Lung (tissue), 12 donors: Measurements from ENCODE around the gene TBC1D5. TPM values are rescaled to one million over a fixed set of nuclear protein-coding genes. Genes with fewer than 3 reads are reported as not detected.

Experiments used
- ATAC-seq: fragments of 200-7000 bp; cut with Tn5 transposase; one replicate; pipeline ENCODE4 v1.9.1; 2020; ENCODE audit warnings: moderate number of reproducible peaks; ENCODE audit not compliant: insufficient read depth, low FRiP score
- DNase-seq, 3 donors: peaks; one replicate each; pipeline ENCODE4 v3.0.0-alpha.2; 2013 to 2017
- H3K27ac ChIP-seq, 2 donors: one replicate each; pipeline ENCODE4 v1.5.1; 2013; ENCODE audit warnings: mild to moderate bottlenecking in 2 of 2, moderate library complexity in 2 of 2, control low read depth in 1 of 2, inconsistent platforms in 1 of 2, low read depth in 1 of 2, low read length in 1 of 2
- H3K27me3 ChIP-seq, 3 donors: one replicate each; pipeline ENCODE4 v1.5.1; 2013; ENCODE audit warnings: low read length in 2 of 3; ENCODE audit not compliant: control insufficient read depth in 3 of 3, insufficient read depth in 3 of 3
- H3K36me3 ChIP-seq, 4 donors: one replicate each; pipeline ENCODE4 v1.5.1; 2013; ENCODE audit warnings: low read length in 4 of 4, mild to moderate bottlenecking in 1 of 4, moderate library complexity in 1 of 4; ENCODE audit not compliant: control insufficient read depth in 4 of 4, insufficient read depth in 4 of 4
- H3K4me1 ChIP-seq, 5 donors: one replicate each; pipeline ENCODE4 v1.5.1; 2013; ENCODE audit warnings: low read length in 5 of 5, mild to moderate bottlenecking in 2 of 5, moderate library complexity in 1 of 5; ENCODE audit not compliant: control insufficient read depth in 5 of 5, insufficient read depth in 5 of 5
- H3K4me3 ChIP-seq: one replicate; pipeline ENCODE4 v1.5.1; 2013; ENCODE audit warnings: mild to moderate bottlenecking, control low read depth, moderate library complexity
- H3K9ac ChIP-seq, 2 donors: one replicate each; pipeline ENCODE4 v1.5.1; 2013; ENCODE audit warnings: low read length in 2 of 2, control low read depth in 1 of 2; ENCODE audit not compliant: insufficient read depth in 1 of 2
- H3K9me3 ChIP-seq, 4 donors: one replicate each; pipeline ENCODE4 v1.5.1; 2013; ENCODE audit warnings: low read length in 3 of 4, mild to moderate bottlenecking in 1 of 4, moderate library complexity in 1 of 4; ENCODE audit not compliant: control insufficient read depth in 4 of 4, insufficient read depth in 3 of 4
- CTCF ChIP-seq: IDR thresholded peaks from 2 replicates; pipeline ENCODE4 v1.5.1; 2012; ENCODE audit warnings: mild to moderate bottlenecking; ENCODE audit errors: control extremely low read depth, extremely low read depth
- WGBS, 2 donors: extraction: QIAGEN DNeasy Blood & Tissue Kit; methylation state at CpG; one replicate each; pipeline ENCODE4 v1.1.7; 2013; 5-methylcytosine and 5-hydroxymethylcytosine counted together
- polyA plus RNA-seq, 2 donors: library from polyadenylated mRNA; stranded (reverse); fragments of 200-250 nt; gene quantifications; one replicate each; pipeline ENCODE4 v1.2.1, GENCODE V29; 2013
- total RNA-seq, 2 donors: library from RNA; depleted of rRNA in 1 of 2; stranded (reverse); fragments of >200 nt in 1 of 2; gene quantifications; one replicate each; pipeline ENCODE4 v1.2.1, GENCODE V29; 2014 to 2021
- donor health status: control.
- donor health status: control.
- donor health status: Bipolar disorder and iron deficiency.
- donor health status: healthy.
- donor health status: DM: yes; HTN: yes; CAD: no.

TBC1D5 gene
- total and polyA plus RNA-seq, 4 donors = 8.7 to 111 (median 39.6) TPM

DNA sequence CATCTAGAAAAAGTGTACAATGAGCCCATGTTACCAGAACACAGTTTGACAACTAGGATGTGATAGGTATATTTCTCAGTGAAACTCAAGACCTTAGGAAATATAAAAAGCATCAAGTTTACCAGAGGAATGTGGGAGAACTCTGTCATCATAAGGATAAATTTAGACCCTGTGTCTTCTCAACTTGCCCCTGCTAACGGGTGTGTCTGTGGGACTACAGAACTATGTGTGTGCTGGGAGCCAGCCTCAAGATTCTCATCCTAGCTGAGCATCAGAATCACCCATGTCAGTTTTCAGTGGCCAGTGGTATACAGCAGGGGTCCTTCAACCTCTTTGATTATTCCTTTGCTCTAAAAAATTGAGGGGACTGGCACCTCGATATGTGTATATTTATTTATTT lies 464.4 kb downstream of the TBC1D5 start:
- 92 to 94% methylated on average over 2 of the region's 2 CpGs for WGBS, 2 donors
- Histone ChIP-seq H3K4me1 (peaks cover 0 to 2% (median 0%) of the 10 kb centered on the region in 5 donors), H3K27ac (no peak overlapping the region), H3K27me3 (no peaks in the 10 kb centered on the region), H3K9ac (no peak overlapping the region), H3K36me3 (no peaks in the 10 kb centered on the region), H3K9me3 (no peaks in the 10 kb centered on the region), H3K4me3 (no peak overlapping the region)
- DNase-seq (no peak), ATAC-seq (no peak)
- no peak for TF ChIP-seq CTCF

DNA sequence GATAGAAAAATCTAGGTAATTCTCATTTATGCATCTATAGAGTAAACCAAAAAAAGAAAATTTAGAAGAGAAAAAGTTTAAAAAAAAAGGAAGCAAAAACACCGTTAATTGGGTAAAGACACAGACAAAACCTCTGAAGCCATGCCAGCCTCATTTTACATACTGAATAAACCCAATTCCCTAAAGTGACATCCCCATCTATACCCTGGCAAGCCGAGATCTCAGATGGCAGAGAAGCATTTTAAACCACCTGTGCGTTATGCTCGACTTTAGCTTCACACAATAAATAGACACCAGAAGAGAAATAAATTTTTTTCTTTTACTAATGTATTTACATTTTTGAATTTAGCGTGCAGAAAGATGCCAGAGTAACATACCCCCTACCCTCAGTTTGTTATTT lies 475.6 kb downstream of the TBC1D5 start:
- Histone ChIP-seq H3K27me3 (no peaks in the 10 kb centered on the region), H3K27ac (no peak overlapping the region), H3K4me3 (no peak overlapping the region), H3K9me3 (no peaks in the 10 kb centered on the region), H3K9ac (no peak overlapping the region), H3K4me1 (no peaks in the 10 kb centered on the region), H3K36me3 (peaks cover 0 to 5% (median 0%) of the 10 kb centered on the region in 4 donors)
- no peak for ATAC-seq
- TF ChIP-seq CTCF = no peak
- WGBS, 2 donors = 94 to 96% methylated on average over 5 of the region's 5 CpGs
- DNase-seq = no peak

GRCh38 chr3:17261627-17262369 lies 480.6 kb downstream of the TBC1D5 start:
- Histone ChIP-seq H3K4me1 (peaks cover 0 to 3% (median 0%) of the 10 kb centered on the region in 5 donors), H3K36me3 (no peaks in the 10 kb centered on the region), H3K4me3 (no peak overlapping the region), H3K9me3 (no peaks in the 10 kb centered on the region), H3K27me3 (no peaks in the 10 kb centered on the region), H3K9ac (no peak overlapping the region), H3K27ac (no peak overlapping the region)
- no peak for TF ChIP-seq CTCF
- DNase-seq (no peak), ATAC-seq (no peak)
- WGBS, 2 donors = 74 to 90% methylated on average over 3 of the region's 3 CpGs

GRCh38 chr3:17260257-17260656 lies 482.2 kb downstream of the TBC1D5 start:
- Histone ChIP-seq H3K27me3 (no peaks in the 10 kb centered on the region), H3K27ac (no peak overlapping the region), H3K9ac (no peak overlapping the region), H3K36me3 (no peaks in the 10 kb centered on the region), H3K9me3 (no peaks in the 10 kb centered on the region), H3K4me3 (no peak overlapping the region), H3K4me1 (peaks cover 0 to 3% (median 0%) of the 10 kb centered on the region in 5 donors)
- ATAC-seq (no peak), DNase-seq (no peak)
- no peak for TF ChIP-seq CTCF
